SK-N-SH treated with all-trans-retinoic acid at 6 μM for 48 hours (cell line): Measurements from ENCODE around the gene CCNT1.

Source experiments
- ARNTL ChIP-seq: fragments of 450-650 bp; formaldehyde crosslinking; IDR thresholded peaks from 2 replicates; pipeline ENCODE4 v1.5.0; 2020; ENCODE audit warnings: low read depth, mild to moderate bottlenecking, moderate library complexity, borderline replicate concordance
- CREB5 ChIP-seq: fragments of 250-450 bp; sonication (Bioruptor Pico); IDR thresholded peaks from 2 replicates; pipeline ENCODE4 v1.5.1; 2020; ENCODE audit warnings: low read depth, mild to moderate bottlenecking, moderate library complexity
- GLIS3 ChIP-seq: fragments of 250-450 bp; sonication (Bioruptor Pico); IDR thresholded peaks from 2 replicates; pipeline ENCODE4 v1.5.0; 2020; ENCODE audit warnings: mild to moderate bottlenecking, moderate library complexity
- RARB ChIP-seq: fragments of 250-450 bp; sonication (Bioruptor Pico); IDR thresholded peaks from 2 replicates; pipeline ENCODE4 v1.8.0; 2021; ENCODE audit warnings: mild to moderate bottlenecking, moderate library complexity
- ZFP30 ChIP-seq: fragments of 450-650 bp; formaldehyde crosslinking; IDR thresholded peaks from 2 replicates; pipeline ENCODE4 v1.5.0; 2022; ENCODE audit warnings: mild to moderate bottlenecking, moderate library complexity
- ZNF70 ChIP-seq: fragments of 450-650 bp; formaldehyde crosslinking; IDR thresholded peaks from 2 replicates; pipeline ENCODE4 v1.5.0; 2020; ENCODE audit warnings: mild to moderate bottlenecking, moderate library complexity
- TF ChIP-seq, protein P1 (sequence below): fragments of 250-450 bp; sonication (Bioruptor Pico); IDR thresholded peaks from 2 replicates; pipeline ENCODE4 v1.8.0; 2020; ENCODE audit warnings: mild to moderate bottlenecking, moderate library complexity, borderline replicate concordance

DNA sequence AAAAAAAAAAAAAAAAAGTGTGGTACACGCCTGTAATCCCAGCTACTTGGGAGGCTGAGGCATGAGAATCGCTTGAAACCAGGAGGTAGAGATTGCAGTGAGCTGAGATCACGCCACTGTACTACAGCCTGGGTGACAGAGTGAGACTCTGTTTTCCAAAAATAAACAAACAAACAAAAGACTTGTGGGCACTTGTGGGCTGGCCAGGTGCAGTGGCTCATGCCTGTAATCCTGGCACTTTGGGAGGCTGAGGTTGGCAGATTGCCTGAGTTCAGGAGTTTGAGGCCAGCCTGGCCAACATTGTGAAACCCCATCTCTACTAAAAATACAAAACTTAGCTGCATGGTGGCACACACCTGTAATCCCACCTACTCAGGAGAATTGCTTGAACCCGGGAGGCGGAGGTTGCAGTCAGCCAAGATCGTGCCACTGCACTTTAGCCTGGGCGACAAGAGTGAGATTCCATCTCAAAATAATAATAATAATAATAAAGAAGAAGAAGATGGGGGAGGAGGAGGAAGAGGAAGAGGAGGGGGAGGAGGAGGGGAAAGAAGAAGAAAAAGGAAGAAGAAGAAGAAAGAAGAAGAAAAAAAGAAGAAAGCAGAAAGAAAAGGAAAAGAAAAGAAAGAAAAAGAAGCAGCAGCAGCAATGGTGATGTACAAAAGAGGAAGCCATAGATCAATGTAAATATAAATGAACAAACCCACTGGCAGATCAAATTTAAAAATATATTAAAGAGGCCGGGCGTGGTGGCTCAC lies 27.9 kb upstream of the CCNT1 start:
- TF ChIP-seq, protein P1, sequence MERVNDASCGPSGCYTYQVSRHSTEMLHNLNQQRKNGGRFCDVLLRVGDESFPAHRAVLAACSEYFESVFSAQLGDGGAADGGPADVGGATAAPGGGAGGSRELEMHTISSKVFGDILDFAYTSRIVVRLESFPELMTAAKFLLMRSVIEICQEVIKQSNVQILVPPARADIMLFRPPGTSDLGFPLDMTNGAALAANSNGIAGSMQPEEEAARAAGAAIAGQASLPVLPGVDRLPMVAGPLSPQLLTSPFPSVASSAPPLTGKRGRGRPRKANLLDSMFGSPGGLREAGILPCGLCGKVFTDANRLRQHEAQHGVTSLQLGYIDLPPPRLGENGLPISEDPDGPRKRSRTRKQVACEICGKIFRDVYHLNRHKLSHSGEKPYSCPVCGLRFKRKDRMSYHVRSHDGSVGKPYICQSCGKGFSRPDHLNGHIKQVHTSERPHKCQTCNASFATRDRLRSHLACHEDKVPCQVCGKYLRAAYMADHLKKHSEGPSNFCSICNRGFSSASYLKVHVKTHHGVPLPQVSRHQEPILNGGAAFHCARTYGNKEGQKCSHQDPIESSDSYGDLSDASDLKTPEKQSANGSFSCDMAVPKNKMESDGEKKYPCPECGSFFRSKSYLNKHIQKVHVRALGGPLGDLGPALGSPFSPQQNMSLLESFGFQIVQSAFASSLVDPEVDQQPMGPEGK (CRISPR knock-in tag), result no peak
- no peak for TF ChIP-seq RARB
- no peak for TF ChIP-seq ZNF70 (CRISPR knock-in tag)
- TF ChIP-seq CREB5 (CRISPR knock-in tag), result no peak
- no peak for TF ChIP-seq GLIS3 (CRISPR knock-in tag)
- no peak for TF ChIP-seq ARNTL (CRISPR knock-in tag)
- no peak for TF ChIP-seq ZFP30 (CRISPR knock-in tag)
